ENCODE measurements around the gene NUP88. TPM values are rescaled to one million over a fixed set of nuclear protein-coding genes. Genes with fewer than 3 reads are reported as not detected.

The NUP88 gene
- total RNA-seq, 5 donors from 2014 or later (not counting 1 experiment from before 2014, with no cell fraction given) = 88.2 to 124 (median 99.7) TPM

DNA sequence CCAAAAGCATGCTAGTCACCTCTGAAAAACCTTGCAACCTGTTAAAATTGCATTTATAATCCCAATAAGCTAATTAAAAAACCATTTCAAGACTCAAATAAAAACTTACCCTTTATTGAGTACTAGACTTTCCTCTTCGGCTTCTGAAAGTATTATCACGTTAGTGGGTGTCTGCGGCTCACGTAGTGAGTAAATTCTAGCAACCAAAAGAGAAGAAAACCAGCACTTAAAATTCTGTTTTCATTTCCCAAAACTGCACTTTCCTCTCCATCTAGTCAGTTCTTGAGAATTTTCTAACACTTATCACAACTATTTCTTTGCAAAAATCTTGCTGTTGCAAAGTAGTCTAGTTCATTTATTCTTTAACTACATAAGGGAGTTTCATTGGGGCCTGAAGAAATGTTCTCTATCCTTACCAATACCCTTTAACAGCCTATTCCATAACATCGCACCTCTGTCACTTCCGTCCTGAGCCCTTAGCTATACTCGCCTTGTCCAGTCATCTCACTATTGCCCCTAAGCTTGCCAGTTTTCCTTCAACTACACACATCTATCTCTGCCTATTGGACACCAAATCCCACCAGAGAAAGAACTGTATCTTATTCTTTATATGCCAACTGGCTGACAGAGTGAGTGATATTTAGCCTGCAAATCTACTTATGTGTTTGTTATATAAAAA, 8.7 kb downstream of the NUP88 start:
- no peak overlapping the region for H3K27ac ChIP-seq (ENCODE audit: low read length)
- H3K27me3 ChIP-seq (replicated peaks in 1 of 2; ENCODE audit: control insufficient read depth in 2 of 2, extremely low read depth in 1 of 2, insufficient read depth in 2 of 2, low read length in 1 of 2) = no peaks in the 10 kb centered on the region
- Mint-ChIP-seq H3K36me3 (peaks cover 37% of the 10 kb centered on the region), H3K9me3 (no peaks in the 10 kb centered on the region), H3K27me3 (no peaks in the 10 kb centered on the region), H3K27ac (peak overlapping the region in 1 of 2 donors; percentile 61), H3K4me1 (peaks cover 37% of the 10 kb centered on the region in 3 donors), H3K4me3 (no peak overlapping the region)
- POLR2A ChIA-PET = no interaction called here
- ATAC-seq (replicated peaks in 1 of 4) = no peak
- CTCF ChIA-PET = no interaction called here
- H3K9me3 ChIP-seq = no peaks in the 10 kb centered on the region
- peaks cover 0 to 3% of the 10 kb centered on the region in 2 experiments for H3K4me1 ChIP-seq (ENCODE audit: control insufficient read depth in 1 of 2, extremely low read depth in 1 of 2, insufficient read depth in 2 of 2, low read length in 2 of 2)
- 62% methylated on average over 7 of the region's 7 CpGs for WGBS (ENCODE audit: insufficient coverage)
- peaks cover 26 to 91% of the 10 kb centered on the region in 2 donors for H3K36me3 ChIP-seq (ENCODE audit: control insufficient read depth in 2 of 2, extremely low read depth in 1 of 2, insufficient read depth in 1 of 2, low read length in 1 of 2)
- DNase-seq = no peak
- no peak overlapping the region for H3K4me3 ChIP-seq (ENCODE audit: control insufficient read depth in 1 of 2, extremely low read depth in 1 of 2, low read length in 1 of 2)

DNA sequence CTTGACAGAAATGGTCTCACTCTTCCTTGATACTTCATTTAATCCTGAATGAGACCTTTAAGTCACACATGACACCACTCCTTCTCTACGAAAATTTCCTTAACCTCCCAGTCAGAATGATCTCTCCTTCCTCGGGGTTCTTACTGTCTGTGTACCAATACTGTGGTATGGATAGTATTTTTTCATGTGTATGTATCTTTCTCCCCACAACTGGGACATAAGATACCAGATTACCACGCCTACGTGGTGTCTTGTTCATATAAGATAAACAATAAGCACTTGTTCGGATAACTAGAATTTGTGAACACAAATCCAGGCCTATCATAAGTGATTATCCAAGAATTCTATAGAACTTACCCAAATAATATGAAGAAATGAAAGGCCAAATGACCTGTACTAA, 11.3 kb downstream of the NUP88 start:
- no peak overlapping the region for H3K27ac Mint-ChIP-seq
- peaks cover 30 to 32% (median 31%) of the 10 kb centered on the region in 3 donors for H3K4me1 Mint-ChIP-seq
- no peaks in the 10 kb centered on the region for H3K4me1 ChIP-seq (ENCODE audit: control insufficient read depth in 1 of 2, extremely low read depth in 1 of 2, insufficient read depth in 2 of 2, low read length in 2 of 2)
- H3K9me3 Mint-ChIP-seq = no peaks in the 10 kb centered on the region
- no CpG with 5 or more reads among the region's 5 CpGs for WGBS (ENCODE audit: insufficient coverage)
- peaks cover 32 to 91% of the 10 kb centered on the region in 2 donors for H3K36me3 ChIP-seq (ENCODE audit: control insufficient read depth in 2 of 2, extremely low read depth in 1 of 2, insufficient read depth in 1 of 2, low read length in 1 of 2)
- ATAC-seq (replicated peaks in 1 of 4) = no peak
- no peaks in the 10 kb centered on the region for H3K27me3 ChIP-seq (replicated peaks in 1 of 2; ENCODE audit: control insufficient read depth in 2 of 2, extremely low read depth in 1 of 2, insufficient read depth in 2 of 2, low read length in 1 of 2)
- no peak overlapping the region for H3K4me3 ChIP-seq (ENCODE audit: control insufficient read depth in 1 of 2, extremely low read depth in 1 of 2, low read length in 1 of 2)
- DNase-seq = no peak
- ChIA-PET POLR2A (no interaction called here), CTCF (no interaction called here)
- H3K4me3 Mint-ChIP-seq = no peak overlapping the region
- no peak overlapping the region for H3K27ac ChIP-seq (ENCODE audit: low read length)
- H3K27me3 Mint-ChIP-seq = no peaks in the 10 kb centered on the region
- H3K36me3 Mint-ChIP-seq = peaks cover 43% of the 10 kb centered on the region
- H3K9me3 ChIP-seq = no peaks in the 10 kb centered on the region

DNA sequence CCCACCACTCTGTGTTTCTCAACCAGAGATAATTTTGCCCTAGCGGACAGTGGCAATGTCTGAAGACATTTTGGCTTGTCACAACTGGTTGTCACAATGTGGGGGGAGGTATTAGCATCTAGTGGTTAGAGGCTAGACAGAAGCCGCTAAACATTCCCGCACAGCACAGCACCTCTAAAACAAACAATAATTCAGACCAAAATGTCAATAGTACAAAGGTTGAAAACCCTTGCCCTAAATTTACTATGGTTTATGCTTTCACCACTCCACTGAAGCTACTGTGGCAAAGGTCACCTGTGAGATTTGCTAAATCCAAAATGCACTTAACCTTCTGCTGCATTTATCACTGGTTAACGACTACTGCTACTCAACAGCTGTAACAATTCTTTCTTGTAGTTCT, 14.1 kb downstream of the NUP88 start:
- no peaks in the 10 kb centered on the region for H3K27me3 Mint-ChIP-seq
- ChIA-PET CTCF (no interaction called here), POLR2A (interaction anchor here in 1 of 2 donors (1.0 kb wide), 1 partner anchor 12 kb away, joined by 3 read pairs; no protein-coding TSS in a partner anchor)
- ATAC-seq (replicated peaks in 1 of 4) = no peak
- peaks cover 30% of the 10 kb centered on the region for H3K36me3 Mint-ChIP-seq
- Histone ChIP-seq H3K27me3 (replicated peaks in 1 of 2; ENCODE audit: control insufficient read depth in 2 of 2, extremely low read depth in 1 of 2, insufficient read depth in 2 of 2, low read length in 1 of 2) (no peaks in the 10 kb centered on the region), H3K9me3 (no peaks in the 10 kb centered on the region), H3K36me3 (ENCODE audit: control insufficient read depth in 2 of 2, extremely low read depth in 1 of 2, insufficient read depth in 1 of 2, low read length in 1 of 2) (peaks cover 33 to 87% of the 10 kb centered on the region in 2 donors), H3K27ac (ENCODE audit: low read length) (no peak overlapping the region), H3K4me1 (ENCODE audit: control insufficient read depth in 1 of 2, extremely low read depth in 1 of 2, insufficient read depth in 2 of 2, low read length in 2 of 2) (no peaks in the 10 kb centered on the region), H3K4me3 (ENCODE audit: control insufficient read depth in 1 of 2, extremely low read depth in 1 of 2, low read length in 1 of 2) (no peak overlapping the region)
- DNase-seq = no peak
- H3K4me3 Mint-ChIP-seq = no peak overlapping the region
- H3K27ac Mint-ChIP-seq = no peak overlapping the region
- 100% methylated on average over 1 of the region's 4 CpGs for WGBS (ENCODE audit: insufficient coverage)
- H3K9me3 Mint-ChIP-seq = no peaks in the 10 kb centered on the region
- peaks cover 8 to 14% (median 10%) of the 10 kb centered on the region in 3 donors for H3K4me1 Mint-ChIP-seq

DNA sequence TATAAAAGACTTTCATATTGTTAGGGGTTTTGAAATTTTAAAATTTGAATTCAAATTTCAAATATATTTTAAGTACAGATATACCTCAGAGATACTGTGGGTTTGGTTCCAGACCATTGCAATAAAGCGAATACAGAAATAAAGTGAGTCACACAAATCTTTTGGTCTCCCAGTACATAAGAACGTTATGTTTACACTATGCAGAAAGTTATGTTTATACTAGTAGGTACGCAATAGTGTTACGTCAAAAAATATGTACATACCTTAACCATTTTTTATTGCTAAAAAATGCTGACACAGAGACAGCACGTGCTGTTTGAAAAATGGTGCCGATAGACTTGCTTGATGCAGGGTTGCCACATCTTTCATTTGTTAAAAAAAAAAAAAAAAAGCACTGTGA, 19.7 kb downstream of the NUP88 start:
- H3K27me3 ChIP-seq (replicated peaks in 1 of 2; ENCODE audit: control insufficient read depth in 2 of 2, extremely low read depth in 1 of 2, insufficient read depth in 2 of 2, low read length in 1 of 2) = no peaks in the 10 kb centered on the region
- ChIA-PET CTCF (no interaction called here), POLR2A (interaction anchor here in 1 of 2 donors (0.6 kb wide), 2 partner anchors 13 to 14 kb away, joined by 3 read pairs; no protein-coding TSS in a partner anchor)
- no peaks in the 10 kb centered on the region for H3K4me1 ChIP-seq (ENCODE audit: control insufficient read depth in 1 of 2, extremely low read depth in 1 of 2, insufficient read depth in 2 of 2, low read length in 2 of 2)
- DNase-seq (no peak), ATAC-seq (replicated peaks in 1 of 4) (no peak)
- peaks cover 21 to 79% of the 10 kb centered on the region in 2 donors for H3K36me3 ChIP-seq (ENCODE audit: control insufficient read depth in 2 of 2, extremely low read depth in 1 of 2, insufficient read depth in 1 of 2, low read length in 1 of 2)
- no peak overlapping the region for H3K27ac ChIP-seq (ENCODE audit: low read length)
- H3K9me3 Mint-ChIP-seq = no peaks in the 10 kb centered on the region
- H3K4me3 Mint-ChIP-seq = no peak overlapping the region
- no CpG with 5 or more reads among the region's 6 CpGs for WGBS (ENCODE audit: insufficient coverage)
- H3K4me1 Mint-ChIP-seq = peaks cover 0 to 2% (median 0%) of the 10 kb centered on the region in 3 donors
- H3K27ac Mint-ChIP-seq = no peak overlapping the region
- H3K9me3 ChIP-seq = no peaks in the 10 kb centered on the region
- H3K4me3 ChIP-seq (ENCODE audit: control insufficient read depth in 1 of 2, extremely low read depth in 1 of 2, low read length in 1 of 2) = no peak overlapping the region
- no peaks in the 10 kb centered on the region for H3K27me3 Mint-ChIP-seq
- peaks cover 47% of the 10 kb centered on the region for H3K36me3 Mint-ChIP-seq

DNA sequence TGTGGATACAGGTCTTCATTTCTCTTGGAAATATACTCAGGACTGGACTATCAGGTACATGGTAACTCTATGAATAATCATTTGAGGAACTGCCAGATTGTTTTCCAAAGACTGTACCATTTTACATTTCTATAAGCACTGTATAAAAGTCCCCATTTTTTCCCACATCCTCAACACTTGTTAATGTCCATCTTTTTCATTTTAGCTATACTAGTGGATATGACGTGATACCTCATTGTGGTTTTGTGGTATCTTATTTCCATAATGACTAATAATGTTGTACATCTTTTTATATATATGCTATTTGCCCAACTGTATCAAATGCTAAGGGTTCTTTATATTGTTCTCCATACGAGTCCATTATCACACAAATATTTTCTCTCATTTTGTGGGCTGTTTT, 22.9 kb downstream of the NUP88 start:
- Histone ChIP-seq H3K27ac (ENCODE audit: low read length) (no peak overlapping the region), H3K27me3 (replicated peaks in 1 of 2; ENCODE audit: control insufficient read depth in 2 of 2, extremely low read depth in 1 of 2, insufficient read depth in 2 of 2, low read length in 1 of 2) (no peaks in the 10 kb centered on the region), H3K36me3 (ENCODE audit: control insufficient read depth in 2 of 2, extremely low read depth in 1 of 2, insufficient read depth in 1 of 2, low read length in 1 of 2) (peaks cover 6 to 79% of the 10 kb centered on the region in 2 donors), H3K4me3 (ENCODE audit: control insufficient read depth in 1 of 2, extremely low read depth in 1 of 2, low read length in 1 of 2) (no peak overlapping the region), H3K9me3 (no peaks in the 10 kb centered on the region), H3K4me1 (ENCODE audit: control insufficient read depth in 1 of 2, extremely low read depth in 1 of 2, insufficient read depth in 2 of 2, low read length in 2 of 2) (no peaks in the 10 kb centered on the region)
- Mint-ChIP-seq H3K9me3 (no peaks in the 10 kb centered on the region), H3K36me3 (peaks cover 56% of the 10 kb centered on the region), H3K4me1 (no peaks in the 10 kb centered on the region), H3K27ac (no peak overlapping the region), H3K27me3 (no peaks in the 10 kb centered on the region), H3K4me3 (no peak overlapping the region)
- ChIA-PET CTCF (no interaction called here), POLR2A (no interaction called here)
- ATAC-seq (replicated peaks in 1 of 4) = no peak
- DNase-seq = no peak
- WGBS (ENCODE audit: insufficient coverage) = no CpG with 5 or more reads among the region's 2 CpGs

DNA sequence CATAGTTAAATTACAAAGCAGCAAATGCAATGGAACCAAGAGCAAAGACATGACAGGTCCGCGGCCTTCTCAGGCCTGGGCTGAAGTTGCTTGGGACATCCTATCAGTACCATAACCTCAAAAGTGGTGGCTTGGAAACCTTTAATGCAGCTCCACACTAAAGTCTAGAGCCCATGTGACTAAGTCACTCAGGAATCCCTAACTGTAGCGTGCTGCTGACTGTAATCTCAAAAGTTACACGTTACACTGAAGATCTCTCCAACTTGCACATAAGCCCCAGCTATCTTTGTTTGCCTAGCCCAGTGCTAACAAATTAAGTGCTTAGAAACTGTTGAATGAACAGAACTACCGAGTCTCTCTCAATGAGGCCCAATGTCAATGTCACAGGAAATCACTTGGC, 27.8 kb downstream of the NUP88 start:
- Mint-ChIP-seq H3K27ac (peak overlapping the region in 1 of 2 donors; percentile 2), H3K4me3 (no peak overlapping the region), H3K9me3 (no peaks in the 10 kb centered on the region), H3K27me3 (no peaks in the 10 kb centered on the region), H3K4me1 (peaks cover 7 to 11% (median 10%) of the 10 kb centered on the region in 3 donors), H3K36me3 (peaks cover 69% of the 10 kb centered on the region)
- Histone ChIP-seq H3K27me3 (replicated peaks in 1 of 2; ENCODE audit: control insufficient read depth in 2 of 2, extremely low read depth in 1 of 2, insufficient read depth in 2 of 2, low read length in 1 of 2) (no peaks in the 10 kb centered on the region), H3K27ac (ENCODE audit: low read length) (no peak overlapping the region), H3K4me3 (ENCODE audit: control insufficient read depth in 1 of 2, extremely low read depth in 1 of 2, low read length in 1 of 2) (no peak overlapping the region), H3K4me1 (ENCODE audit: control insufficient read depth in 1 of 2, extremely low read depth in 1 of 2, insufficient read depth in 2 of 2, low read length in 2 of 2) (peaks cover 0 to 6% of the 10 kb centered on the region in 2 experiments), H3K36me3 (ENCODE audit: control insufficient read depth in 2 of 2, extremely low read depth in 1 of 2, insufficient read depth in 1 of 2, low read length in 1 of 2) (peaks cover 0 to 82% of the 10 kb centered on the region in 2 donors), H3K9me3 (no peaks in the 10 kb centered on the region)
- DNase-seq = no peak
- no peak for ATAC-seq (replicated peaks in 1 of 4)
- WGBS (ENCODE audit: insufficient coverage) = 98% methylated on average over 5 of the region's 5 CpGs
- POLR2A ChIA-PET = interaction anchor here in 1 of 2 donors (0.6 kb wide), 2 partner anchors 81 to 1480 kb away, joined by 5 to 8 read pairs; no protein-coding TSS in a partner anchor
- CTCF ChIA-PET = interaction anchor here in 1 of 2 donors (0.8 kb wide), 1 partner anchor 34 kb away, joined by 4 read pairs; no protein-coding TSS in a partner anchor
